D721Med (cell line): ENCODE measurements around the gene GOLT1A.
A peak's percentile ranks its signal among the peaks of the same experiment; 100 is the strongest.

ENCODE experiments used
- DNase-seq: peaks from one replicate; pipeline ENCODE4 v3.0.0; 2011; ENCODE audit warnings: low spot score; ENCODE audit not compliant: insufficient read length
- FAIRE-seq: peaks from 2 replicates; lab custom pipeline; 2011; peaks lifted over from hg19 to GRCh38; lab: Jason Lieb, UNC
- CTCF ChIP-seq: IDR thresholded peaks from 2 replicates; pipeline ENCODE4 v1.5.1; 2012; ENCODE audit warnings: mild to moderate bottlenecking, control low read depth; ENCODE audit not compliant: insufficient read depth; ENCODE audit errors: missing control alignments

The GOLT1A gene

GRCh38 chr1:204213668-204214662, at the start of gene GOLT1A:
GOLT1A (minus strand) TSS chr1:204213988; CDS start chr1:204213906, 82 bp downstream.
- TF ChIP-seq CTCF, result peak; percentile 80

GRCh38 chr1:204263254-204263910, 49.6 kb upstream of the GOLT1A start:
- DNase-seq (no peak), FAIRE-seq (no peak)
- TF ChIP-seq CTCF, result no peak

More at GRCh38 chr1:204213668-204214662, at the start of gene GOLT1A:
- FAIRE-seq (no peak), DNase-seq (no peak)

GRCh38 chr1:204262506-204263253, 48.9 kb upstream of the GOLT1A start:
- TF ChIP-seq CTCF, result no peak
- no peak for FAIRE-seq
- no peak for DNase-seq

GRCh38 chr1:204261746-204262505, 48.1 kb upstream of the GOLT1A start:
- FAIRE-seq, result no peak
- no peak for DNase-seq
- no peak for TF ChIP-seq CTCF

- DNase-seq (no peak), FAIRE-seq (no peak)
- no peak for TF ChIP-seq CTCF
Observed at GRCh38 chr1:204261266-204261665, 47.5 kb upstream of the GOLT1A start.

- TF ChIP-seq CTCF, result no peak
- FAIRE-seq (no peak), DNase-seq (no peak)
Observed at GRCh38 chr1:204260601-204261197, 46.9 kb upstream of the GOLT1A start.
